Activated CD4-positive, alpha-beta T cell treated with anti-CD3 and anti-CD28 coated beads, Interleukin-2, amount 10 ng/mL, durations not matched to agents 24 days and 14 days (primary cell): ENCODE data around the gene C1orf74. TPM values are rescaled to one million over a fixed set of nuclear protein-coding genes. Genes with fewer than 3 reads are reported as not detected.

ENCODE experiments used
- DNase-seq: peaks from one replicate; pipeline ENCODE4 v3.0.0; 2022
- H3K27ac Mint-ChIP-seq: one replicate; pipeline ENCODE4 v1.8.0; 2022; ENCODE audit warnings: mild to moderate bottlenecking, mixed read lengths
- H3K27me3 Mint-ChIP-seq: one replicate; pipeline ENCODE4 v1.8.0; 2022; ENCODE audit warnings: mixed read lengths
- H3K36me3 Mint-ChIP-seq: one replicate; pipeline ENCODE4 v1.8.0; 2022; ENCODE audit warnings: low read depth, mild to moderate bottlenecking, mixed read lengths
- H3K4me1 Mint-ChIP-seq: one replicate; pipeline ENCODE4 v1.8.0; 2021; ENCODE audit warnings: mixed read lengths
- H3K4me3 Mint-ChIP-seq: one replicate; pipeline ENCODE4 v1.8.0; 2022; ENCODE audit warnings: mild to moderate bottlenecking, moderate library complexity, mixed read lengths
- H3K9me3 Mint-ChIP-seq: one replicate; pipeline ENCODE4 v1.8.0; 2021; ENCODE audit warnings: mixed read lengths
- intact Hi-C: fragments of 100-400 bp; cut with micrococcal nuclease; formaldehyde crosslinking; loops from one replicate; pipeline ENCODE4 v1.15.1; 2023
- total RNA-seq: library from RNA; stranded (reverse); gene quantifications from 2 replicates; pipeline ENCODE4 v1.2.3, GENCODE V29; 2022

The C1orf74 gene
- total RNA-seq, 1 donor from 2014 or later = 2.4 TPM

GRCh38 chr1:209755926-209756614 is 28.3 kb downstream of the C1orf74 start, which contains the start of gene TRAF3IP3:
TSS of gene TRAF3IP3 (plus strand) at chr1:209756053. CDS start at chr1:209760040, 3,987 bp downstream.
- H3K27ac Mint-ChIP-seq = peak within 1 kb of the TSS; percentile 98
- DNase-seq = peak; percentile 94
- peaks cover 69% of the 10 kb centered on the region for H3K4me1 Mint-ChIP-seq
- H3K9me3 Mint-ChIP-seq = no peaks in the 10 kb centered on the region
- peak within 1 kb of the TSS; percentile 94 for H3K4me3 Mint-ChIP-seq
- intact Hi-C loops = loop anchor here (1.0 kb wide), 3 partner anchors 12 to 71 kb away; partner anchors contain the start of genes C1orf74 and UTP25
- H3K36me3 Mint-ChIP-seq = peaks cover 55% of the 10 kb centered on the region
- no peaks in the 10 kb centered on the region for H3K27me3 Mint-ChIP-seq

GRCh38 chr1:209755256-209755655 is 29.1 kb downstream of the C1orf74 start:
- Mint-ChIP-seq H3K27ac (peak overlapping the region; percentile 98), H3K4me1 (peaks cover 72% of the 10 kb centered on the region), H3K4me3 (peak overlapping the region; percentile 94), H3K36me3 (peaks cover 48% of the 10 kb centered on the region), H3K9me3 (no peaks in the 10 kb centered on the region), H3K27me3 (no peaks in the 10 kb centered on the region)
- intact Hi-C loops = no loop called here
- DNase-seq = no peak

DNA sequence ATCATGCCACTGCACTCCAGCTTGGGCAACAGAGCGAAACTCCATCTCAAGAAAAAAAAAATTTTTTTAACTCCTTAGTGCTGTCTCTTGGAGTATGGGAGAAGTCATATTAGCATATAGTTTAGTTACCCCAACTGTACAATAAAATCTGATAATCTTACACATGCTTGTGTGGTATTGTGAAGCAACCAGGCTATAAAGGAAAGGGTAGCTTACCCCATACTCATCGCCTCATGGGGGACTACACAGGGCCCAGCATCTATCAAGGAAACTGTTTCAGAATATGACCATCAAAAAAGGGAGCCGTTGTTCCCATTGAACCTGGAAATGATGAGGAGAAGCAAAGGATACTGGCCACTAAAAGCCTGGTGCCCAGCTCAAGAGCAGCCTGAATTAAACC is 31.5 kb downstream of the C1orf74 start:
- Mint-ChIP-seq H3K27ac (peak overlapping the region; percentile 99), H3K27me3 (no peaks in the 10 kb centered on the region), H3K9me3 (no peaks in the 10 kb centered on the region), H3K36me3 (peaks cover 24% of the 10 kb centered on the region), H3K4me1 (peaks cover 66% of the 10 kb centered on the region), H3K4me3 (peak overlapping the region; percentile 80)
- intact Hi-C loops = loop anchor here (1.0 kb wide), 4 partner anchors 15 to 80 kb away; partner anchors contain the start of gene C1orf74
- no peak for DNase-seq

DNA sequence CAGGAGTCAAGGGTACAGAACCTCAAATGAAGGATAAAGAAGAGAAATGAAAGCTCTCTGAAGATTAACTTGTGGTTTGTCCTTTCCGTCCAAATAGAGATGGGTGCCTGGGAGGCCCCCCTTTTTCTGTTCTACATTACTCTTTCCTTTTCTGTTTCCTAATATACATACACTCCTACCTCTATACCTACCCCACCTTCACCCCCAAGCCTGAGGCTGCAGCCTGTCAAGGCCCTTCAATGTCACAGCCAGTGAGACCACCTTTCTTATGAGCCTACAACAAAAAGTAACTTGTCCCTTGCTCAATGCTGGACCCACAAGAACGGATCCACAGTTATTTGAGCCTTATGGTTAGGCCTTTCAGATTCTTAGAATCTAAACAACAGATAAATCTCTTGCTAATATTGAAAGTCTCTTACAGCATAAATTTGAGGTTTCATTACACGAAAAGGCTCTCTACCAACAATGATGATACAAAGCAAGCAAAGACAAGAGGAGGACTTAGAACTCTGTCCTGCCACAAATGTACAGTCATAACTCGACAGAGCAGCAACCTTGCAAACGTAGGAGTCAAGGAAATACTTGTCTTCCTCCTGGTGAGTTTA is 32.6 kb downstream of the C1orf74 start:
- no peaks in the 10 kb centered on the region for H3K27me3 Mint-ChIP-seq
- peak overlapping the region; percentile 99 for H3K27ac Mint-ChIP-seq
- DNase-seq = peak; percentile 83
- intact Hi-C loops = loop anchor here (1.0 kb wide), 6 partner anchors 15 to 144 kb away; partner anchors contain the start of gene C1orf74
- H3K4me3 Mint-ChIP-seq = peak overlapping the region; percentile 80
- no peaks in the 10 kb centered on the region for H3K9me3 Mint-ChIP-seq
- H3K36me3 Mint-ChIP-seq = peaks cover 14% of the 10 kb centered on the region
- H3K4me1 Mint-ChIP-seq = peaks cover 76% of the 10 kb centered on the region

GRCh38 chr1:209749670-209750323 is 34.6 kb downstream of the C1orf74 start:
- peaks cover 73% of the 10 kb centered on the region for H3K4me1 Mint-ChIP-seq
- peak overlapping the region; percentile 91 for H3K27ac Mint-ChIP-seq
- no peak for DNase-seq
- no peaks in the 10 kb centered on the region for H3K36me3 Mint-ChIP-seq
- no peaks in the 10 kb centered on the region for H3K9me3 Mint-ChIP-seq
- H3K27me3 Mint-ChIP-seq = no peaks in the 10 kb centered on the region
- intact Hi-C loops = loop anchor here (5.0 kb wide), 1 partner anchor 37 kb away; no protein-coding TSS in a partner anchor
- H3K4me3 Mint-ChIP-seq = peak overlapping the region; percentile 56

DNA sequence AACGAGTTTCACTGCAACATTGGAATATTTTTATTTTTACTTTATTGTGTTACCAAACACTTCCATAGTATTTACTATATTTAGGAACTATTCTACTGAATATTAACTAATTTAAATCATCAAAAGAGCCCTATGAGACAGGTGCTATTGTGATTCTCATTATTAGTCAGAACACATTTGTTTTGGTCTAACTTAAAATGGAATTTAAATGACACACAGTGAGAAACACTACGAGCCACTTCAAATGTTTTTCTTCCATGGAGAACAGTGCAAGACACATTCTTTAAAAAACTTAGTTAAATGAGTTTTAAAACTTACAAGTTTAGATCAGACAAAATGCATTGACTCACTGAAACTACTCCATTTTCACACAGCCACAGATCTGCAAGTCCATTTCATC is 35.2 kb downstream of the C1orf74 start:
- Mint-ChIP-seq H3K27me3 (no peaks in the 10 kb centered on the region), H3K27ac (peak overlapping the region; percentile 91), H3K9me3 (no peaks in the 10 kb centered on the region), H3K4me3 (peak overlapping the region; percentile 56), H3K4me1 (peaks cover 72% of the 10 kb centered on the region), H3K36me3 (no peaks in the 10 kb centered on the region)
- intact Hi-C loops = loop anchor here (5.0 kb wide), 1 partner anchor 37 kb away; no protein-coding TSS in a partner anchor
- no peak for DNase-seq

DNA sequence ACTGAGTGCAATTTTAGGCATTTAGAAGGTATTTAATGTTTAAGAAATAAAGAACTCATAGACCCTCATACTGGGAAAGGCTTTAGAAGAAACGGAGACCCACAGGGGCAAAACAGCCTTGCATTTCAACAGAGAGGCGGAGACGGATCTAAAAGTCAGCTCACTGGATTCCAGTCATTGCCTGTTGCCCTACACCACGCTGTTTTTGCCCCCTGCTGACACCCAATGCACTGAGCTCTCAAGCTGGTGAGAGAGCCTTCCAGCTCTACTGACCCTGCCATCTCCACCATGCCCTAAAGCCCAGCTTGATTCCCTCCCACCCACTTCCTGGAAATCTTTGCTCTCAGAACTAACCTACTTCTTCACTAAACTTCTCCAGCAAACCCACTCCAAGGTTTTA is 35.7 kb downstream of the C1orf74 start:
- Mint-ChIP-seq H3K4me1 (peaks cover 68% of the 10 kb centered on the region), H3K9me3 (no peaks in the 10 kb centered on the region), H3K27ac (peak overlapping the region; percentile 88), H3K36me3 (peaks cover 1% of the 10 kb centered on the region), H3K27me3 (no peaks in the 10 kb centered on the region), H3K4me3 (peak overlapping the region; percentile 83)
- DNase-seq = peak; percentile 68
- intact Hi-C loops = loop anchor here (1.0 to 5.0 kb wide), 2 partner anchors 36 to 75 kb away; no protein-coding TSS in a partner anchor

DNA sequence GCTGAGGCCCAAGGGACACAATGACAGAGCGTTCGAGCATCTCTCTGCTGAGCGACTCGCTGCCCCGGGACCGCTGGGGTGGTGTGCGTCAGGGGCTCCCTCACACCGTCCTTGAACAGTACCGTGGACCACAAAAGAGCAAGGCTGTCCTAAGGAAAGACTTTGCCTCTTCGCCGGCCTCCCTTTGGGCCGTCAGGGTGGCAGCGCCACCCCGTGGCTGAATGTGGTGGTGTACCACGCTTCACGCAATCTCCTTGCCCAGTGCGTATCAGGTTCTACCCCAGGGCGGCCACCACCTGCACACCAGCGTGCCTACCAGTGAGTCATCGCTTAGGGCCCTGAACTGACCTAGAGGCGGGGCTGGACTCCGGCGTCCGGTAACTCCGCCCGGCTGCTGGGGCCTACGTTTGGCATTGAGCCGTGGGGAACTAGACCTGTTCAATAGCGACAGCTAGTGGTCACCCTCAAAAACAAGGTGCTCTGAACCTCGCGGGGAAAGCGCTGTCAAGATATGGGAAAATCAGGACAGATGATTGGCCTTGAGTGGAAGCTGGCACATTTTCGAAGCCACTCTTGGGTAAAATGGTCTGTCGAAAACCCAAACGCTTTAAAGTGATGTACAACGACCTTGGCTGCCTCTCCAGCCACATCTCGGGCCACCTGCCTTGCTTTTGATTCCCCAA is 36.6 kb downstream of the C1orf74 start:
- H3K4me3 Mint-ChIP-seq = peak overlapping the region; percentile 83
- peak overlapping the region; percentile 88 for H3K27ac Mint-ChIP-seq
- H3K9me3 Mint-ChIP-seq = no peaks in the 10 kb centered on the region
- DNase-seq = peak; percentile 95
- H3K4me1 Mint-ChIP-seq = peaks cover 70% of the 10 kb centered on the region
- peaks cover 6% of the 10 kb centered on the region for H3K36me3 Mint-ChIP-seq
- H3K27me3 Mint-ChIP-seq = no peaks in the 10 kb centered on the region
- intact Hi-C loops = loop anchor here (1.0 to 5.0 kb wide), 9 partner anchors 11 to 178 kb away; no protein-coding TSS in a partner anchor

GRCh38 chr1:209746451-209747165 is 37.8 kb downstream of the C1orf74 start:
- peaks cover 68% of the 10 kb centered on the region for H3K4me1 Mint-ChIP-seq
- H3K9me3 Mint-ChIP-seq = no peaks in the 10 kb centered on the region
- no peak for DNase-seq
- intact Hi-C loops = loop anchor here (1.0 to 5.0 kb wide), 8 partner anchors 10 to 177 kb away; no protein-coding TSS in a partner anchor
- peak overlapping the region; percentile 0 for H3K4me3 Mint-ChIP-seq
- no peaks in the 10 kb centered on the region for H3K27me3 Mint-ChIP-seq
- H3K27ac Mint-ChIP-seq = peak overlapping the region; percentile 80
- H3K36me3 Mint-ChIP-seq = peaks cover 8% of the 10 kb centered on the region

DNA sequence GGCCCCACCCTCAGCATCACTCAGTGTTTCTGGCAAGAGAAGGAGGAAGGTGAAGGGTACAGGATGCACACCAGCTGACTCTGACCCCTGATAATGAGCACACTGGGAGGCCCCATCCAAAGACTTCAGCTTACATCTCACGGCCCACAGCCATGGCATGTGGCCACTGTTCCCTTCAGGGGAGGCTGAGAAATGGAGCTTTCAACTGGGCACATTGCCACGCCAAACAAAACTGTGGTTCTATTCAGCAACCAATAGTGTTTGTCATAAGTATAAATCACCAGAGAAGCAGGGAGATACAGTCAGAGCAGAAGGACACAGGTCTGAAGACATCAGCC is 41.2 kb downstream of the C1orf74 start:
- Mint-ChIP-seq H3K4me1 (peaks cover 53% of the 10 kb centered on the region), H3K27me3 (no peaks in the 10 kb centered on the region), H3K27ac (peak overlapping the region; percentile 84), H3K4me3 (no peak overlapping the region), H3K9me3 (no peaks in the 10 kb centered on the region), H3K36me3 (peaks cover 8% of the 10 kb centered on the region)
- intact Hi-C loops = no loop called here
- DNase-seq = no peak

DNA sequence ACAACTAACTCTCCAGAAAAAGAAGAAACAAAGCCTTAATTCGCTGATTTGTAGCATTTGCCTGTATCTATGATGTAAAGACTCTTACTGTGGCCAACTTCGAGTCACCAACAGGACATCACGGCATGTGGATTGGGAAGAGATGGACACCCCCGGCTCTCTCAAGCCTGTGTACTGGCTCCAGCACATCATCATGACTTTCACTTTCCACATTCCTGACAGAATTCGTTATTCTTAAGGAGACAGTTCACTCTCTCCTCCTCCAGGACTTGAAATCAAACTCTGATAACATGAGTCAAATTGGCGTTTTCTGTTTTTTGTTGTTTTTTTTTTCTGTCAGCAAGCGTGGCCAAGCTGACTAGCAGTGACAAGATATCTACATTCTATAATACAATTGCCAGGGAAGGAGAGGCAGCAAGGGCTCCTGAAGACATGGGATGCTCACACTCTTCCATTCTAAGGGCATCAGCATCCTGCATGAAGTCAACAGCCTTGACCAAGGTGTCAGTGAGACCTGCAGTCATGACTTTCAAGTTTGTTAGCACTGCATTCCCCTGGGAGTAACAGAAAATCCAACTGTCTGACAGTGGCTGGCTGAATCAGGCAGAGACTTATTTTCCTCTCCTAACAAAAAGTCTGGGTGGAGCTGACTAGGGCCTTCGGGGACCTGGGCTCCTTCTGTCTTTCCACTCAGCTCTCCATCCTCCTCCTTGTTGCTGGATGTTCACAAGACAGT is 41.8 kb downstream of the C1orf74 start:
- Mint-ChIP-seq H3K36me3 (peaks cover 10% of the 10 kb centered on the region), H3K9me3 (no peaks in the 10 kb centered on the region), H3K27me3 (no peaks in the 10 kb centered on the region), H3K4me1 (peaks cover 48% of the 10 kb centered on the region), H3K4me3 (no peak overlapping the region), H3K27ac (peak overlapping the region; percentile 84)
- DNase-seq = no peak
- intact Hi-C loops = no loop called here

DNA sequence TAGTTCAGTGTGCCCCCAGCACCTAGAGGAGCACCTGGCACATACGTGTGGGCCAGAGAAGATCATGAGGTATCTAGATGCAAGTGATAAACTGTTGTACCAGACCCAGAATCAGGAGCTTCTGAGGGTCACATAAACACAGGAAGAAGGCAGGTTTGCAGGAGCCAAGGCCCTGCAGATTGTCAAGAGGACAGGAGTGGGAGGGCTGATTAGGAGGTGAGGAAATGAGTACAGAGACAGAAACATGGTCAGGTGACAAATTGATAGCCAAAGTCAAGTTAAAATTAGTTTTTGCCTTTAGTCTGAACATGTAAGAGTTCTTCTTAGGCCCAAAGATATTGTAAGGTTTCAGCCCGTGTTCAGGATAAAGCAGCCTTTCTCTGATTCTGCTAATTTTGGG is 42.5 kb downstream of the C1orf74 start:
- Mint-ChIP-seq H3K36me3 (peaks cover 12% of the 10 kb centered on the region), H3K4me3 (no peak overlapping the region), H3K9me3 (no peaks in the 10 kb centered on the region), H3K27ac (peak overlapping the region; percentile 73), H3K27me3 (no peaks in the 10 kb centered on the region), H3K4me1 (peaks cover 47% of the 10 kb centered on the region)
- no peak for DNase-seq
- intact Hi-C loops = no loop called here
